Mucosa of rectum (tissue), 2 donors: Measurements from ENCODE around the gene C19orf73.
"Not testable (repeated sequence)": the region's sequence is repeated elsewhere in the genome, so short reads cannot be mapped to it uniquely, and the experiment has no call there.

Experiments
- H3K27ac ChIP-seq, 2 donors: one replicate each; pipeline ENCODE4 v1.7.0; 2013; ENCODE audit warnings: inconsistent platforms in 2 of 2, low read depth in 2 of 2, low read length in 2 of 2
- H3K27me3 ChIP-seq, 2 donors: one replicate each; pipeline ENCODE4 v1.7.0; 2013; ENCODE audit warnings: low read length in 2 of 2; ENCODE audit not compliant: control insufficient read depth in 2 of 2, insufficient read depth in 2 of 2
- H3K36me3 ChIP-seq, 2 donors: one replicate each; pipeline ENCODE4 v1.7.0; 2013; ENCODE audit warnings: low read length in 2 of 2; ENCODE audit not compliant: control insufficient read depth in 2 of 2, insufficient read depth in 2 of 2
- H3K4me1 ChIP-seq, 2 donors: one replicate each; pipeline ENCODE4 v1.7.0; 2013; ENCODE audit warnings: low read length in 2 of 2, mild to moderate bottlenecking in 1 of 2; ENCODE audit not compliant: control insufficient read depth in 2 of 2, insufficient read depth in 2 of 2
- H3K4me3 ChIP-seq, 2 donors: one replicate each; pipeline ENCODE4 v1.7.0; 2013; ENCODE audit warnings: low read length in 2 of 2
- H3K9ac ChIP-seq, 2 donors: one replicate each; pipeline ENCODE4 v1.7.0; 2013; ENCODE audit warnings: low read length in 2 of 2, low read depth in 1 of 2, mild to moderate bottlenecking in 1 of 2
- H3K9me3 ChIP-seq, 2 donors: one replicate each; pipeline ENCODE4 v1.7.0; 2013; ENCODE audit warnings: low read length in 2 of 2; ENCODE audit not compliant: control insufficient read depth in 2 of 2
- donor health status: healthy.
- donor health status: Normal muscosa, but diverticular disease.

C19orf73 gene

GRCh38 chr19:49084206-49085019, 34.5 kb downstream of the C19orf73 start:
- Histone ChIP-seq H3K36me3 (peaks cover 9 to 16% of the 10 kb centered on the region in 2 donors), H3K4me1 (peaks cover 6 to 13% of the 10 kb centered on the region in 2 donors), H3K4me3 (peak overlapping the region; percentile 90 to 95), H3K27ac (peak overlapping the region; percentile 74 to 89), H3K27me3 (no peaks in the 10 kb centered on the region), H3K9me3 (no peaks in the 10 kb centered on the region), H3K9ac (peak overlapping the region; percentile 44 to 86)

- Histone ChIP-seq H3K4me3 (no peak overlapping the region), H3K9ac (no peak overlapping the region), H3K27me3 (no peaks in the 10 kb centered on the region), H3K9me3 (no peaks in the 10 kb centered on the region), H3K27ac (no peak overlapping the region), H3K4me1 (peaks cover 1 to 4% of the 10 kb centered on the region in 2 donors), H3K36me3 (peaks cover 0 to under 1% of the 10 kb centered on the region in 2 donors)
Observed at GRCh38 chr19:49081273-49081672, 37.7 kb downstream of the C19orf73 start.

- Histone ChIP-seq H3K4me3 (no peak overlapping the region), H3K4me1 (no peaks in the 10 kb centered on the region), H3K9ac (no peak overlapping the region), H3K27ac (no peak overlapping the region), H3K9me3 (no peaks in the 10 kb centered on the region), H3K27me3 (no peaks in the 10 kb centered on the region), H3K36me3 (no peaks in the 10 kb centered on the region)
Observed at GRCh38 chr19:49080392-49080791, 38.6 kb downstream of the C19orf73 start.

- H3K9ac ChIP-seq, H3K9me3 ChIP-seq, H3K4me3 ChIP-seq, H3K36me3 ChIP-seq, H3K27ac ChIP-seq, H3K4me1 ChIP-seq: not testable (repeated sequence)
- peaks cover 13 to 19% of the 10 kb centered on the region in 2 donors for H3K27me3 ChIP-seq
Observed at GRCh38 chr19:49074869-49075268, 44.1 kb downstream of the C19orf73 start.

- Histone ChIP-seq H3K4me3 (no peak overlapping the region), H3K27ac (no peak overlapping the region), H3K9ac (no peak overlapping the region), H3K27me3 (peaks cover 13 to 19% of the 10 kb centered on the region in 2 donors), H3K4me1 (no peaks in the 10 kb centered on the region), H3K36me3 (no peaks in the 10 kb centered on the region), H3K9me3 (no peaks in the 10 kb centered on the region)
Observed at GRCh38 chr19:49073514-49074378, 45.2 kb downstream of the C19orf73 start.

- Histone ChIP-seq H3K27me3 (peaks cover 24 to 25% of the 10 kb centered on the region in 2 donors), H3K9ac (no peak overlapping the region), H3K4me3 (no peak overlapping the region)
Observed at GRCh38 chr19:49071860-49072547, 46.9 kb downstream of the C19orf73 start.

GRCh38 chr19:49070416-49070815, 48.5 kb downstream of the C19orf73 start:
- peaks cover 37 to 39% of the 10 kb centered on the region in 2 donors for H3K27me3 ChIP-seq

More at GRCh38 chr19:49071860-49072547, 46.9 kb downstream of the C19orf73 start:
- H3K36me3 ChIP-seq: no peaks in the 10 kb centered on the region
- no peaks in the 10 kb centered on the region for H3K9me3 ChIP-seq
- H3K4me1 ChIP-seq: no peaks in the 10 kb centered on the region
- H3K27ac ChIP-seq: no peak overlapping the region

GRCh38 chr19:49069026-49069425, 49.9 kb downstream of the C19orf73 start:
- Histone ChIP-seq H3K4me3 (no peak overlapping the region), H3K9ac (no peak overlapping the region), H3K9me3 (no peaks in the 10 kb centered on the region), H3K4me1 (no peaks in the 10 kb centered on the region), H3K36me3 (no peaks in the 10 kb centered on the region), H3K27me3 (peaks cover 41 to 46% of the 10 kb centered on the region in 2 donors), H3K27ac (no peak overlapping the region)

More at GRCh38 chr19:49070416-49070815, 48.5 kb downstream of the C19orf73 start:
- no peak overlapping the region for H3K27ac ChIP-seq
- H3K4me1 ChIP-seq: no peaks in the 10 kb centered on the region
- no peak overlapping the region for H3K4me3 ChIP-seq
- no peaks in the 10 kb centered on the region for H3K9me3 ChIP-seq
- H3K9ac ChIP-seq: no peak overlapping the region
- H3K36me3 ChIP-seq: no peaks in the 10 kb centered on the region
